OCI-LY1 (cell line): Measurements from ENCODE around the gene AFF2.

Source experiments
- CTCF ChIP-seq: fragments of 200-600 bp; sonication (generic), shearing (Covaris generic); IDR thresholded peaks from 2 replicates; pipeline ENCODE4 v1.5.1; 2017; ENCODE audit warnings: mild to moderate bottlenecking, antibody characterized with exemption, low read length, moderate library complexity, mixed read lengths
- EZH2 ChIP-seq: fragments of 200-600 bp; sonication (generic), shearing (Covaris generic); IDR thresholded peaks from 2 replicates; pipeline ENCODE4 v1.8.0; 2017; ENCODE audit warnings: borderline replicate concordance, mixed run types, mild to moderate bottlenecking, antibody characterized with exemption, low read length, moderate library complexity, mixed read lengths

- no peak for TF ChIP-seq CTCF
- no peak for TF ChIP-seq EZH2
Measured at GRCh38 chrX:148535639-148536038, 35.2 kb downstream of the AFF2 start.
